ENCODE data around the gene NRG2.

Gene NRG2

DNA sequence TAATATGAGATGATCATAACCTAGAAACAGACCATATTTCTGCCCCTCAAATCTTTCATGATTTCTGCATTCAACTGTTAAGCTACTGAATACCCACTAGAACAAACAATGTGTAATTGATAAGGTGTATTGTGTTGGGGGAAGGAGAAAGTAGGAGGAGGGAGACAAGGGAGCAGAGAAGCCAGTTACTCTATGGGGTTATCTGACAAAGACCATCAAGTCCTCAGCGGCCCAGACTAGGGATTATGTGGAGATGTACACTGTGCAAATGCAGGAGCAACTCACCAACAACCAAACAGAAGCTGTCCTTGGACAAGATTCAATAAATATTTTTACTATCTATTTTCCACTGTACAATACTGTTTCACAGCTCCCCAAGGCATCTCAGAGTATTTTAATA lies 2.7 kb downstream of the NRG2 start:
- DNase-seq: no peak

DNA sequence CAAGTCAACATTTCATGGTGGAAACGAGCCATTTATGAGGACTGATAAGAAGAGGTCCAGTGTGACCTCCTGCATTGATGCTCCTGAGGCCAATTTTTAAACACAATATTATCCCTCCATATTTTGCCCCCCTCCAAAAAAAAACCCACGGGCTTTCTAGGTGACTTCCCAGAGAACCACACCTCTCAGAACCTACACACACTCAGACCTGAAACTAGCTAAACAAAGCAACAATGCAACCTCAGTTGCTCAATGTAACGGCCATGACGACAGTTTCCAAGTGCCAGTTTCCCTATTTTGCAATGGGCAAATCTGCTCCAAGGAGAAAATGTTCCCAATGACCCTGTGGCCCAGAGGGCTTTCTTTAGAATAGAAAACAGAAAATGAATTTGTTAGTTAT lies 3.5 kb downstream of the NRG2 start:
- DNase-seq: no peak

DNA sequence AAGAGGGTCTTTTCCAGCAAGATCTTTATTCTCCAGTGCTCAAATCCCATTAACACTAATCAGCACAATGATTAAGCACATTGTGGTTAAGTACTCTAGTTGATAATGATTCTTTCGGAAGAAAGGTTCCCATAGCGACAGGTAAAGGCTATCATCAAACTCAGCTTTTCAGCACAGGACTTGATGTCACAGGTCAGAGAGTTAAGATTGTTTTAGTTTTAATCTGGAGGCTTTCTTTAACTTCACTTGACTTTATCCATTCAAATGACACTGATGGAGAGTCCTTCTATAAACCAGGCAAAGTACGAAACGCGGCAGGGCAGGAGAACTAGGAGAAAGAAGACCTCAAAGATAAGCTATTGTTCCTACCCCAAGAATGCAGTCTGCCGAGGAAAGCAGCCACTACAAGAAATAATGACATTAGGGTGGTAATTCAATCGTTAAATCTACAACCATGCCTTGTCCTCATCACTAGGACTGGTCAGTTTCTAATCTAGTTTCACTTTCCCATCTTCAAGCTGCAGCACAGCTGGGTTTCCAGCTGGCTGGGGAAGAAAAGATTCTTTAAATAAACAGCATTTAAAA lies 4.6 kb downstream of the NRG2 start:
- DNase-seq: no peak

DNA sequence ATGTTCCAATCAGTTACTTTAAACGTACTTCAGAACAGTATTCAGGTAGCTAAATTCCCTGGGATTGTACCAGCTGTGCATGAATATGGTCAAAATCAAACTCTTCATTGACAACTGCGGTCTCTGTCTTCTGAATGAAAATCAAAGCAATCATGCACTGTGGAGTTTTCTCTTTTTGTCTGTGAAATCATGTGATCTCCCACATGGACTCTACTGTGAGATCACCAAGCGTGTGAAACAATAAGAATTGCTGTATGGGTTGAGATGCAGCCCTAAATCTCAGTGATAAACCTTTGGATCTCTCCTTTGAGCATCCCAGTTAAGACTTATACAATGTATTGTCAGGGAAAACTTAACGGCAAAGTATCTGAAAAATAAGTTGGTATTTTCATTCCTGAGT lies 6.1 kb downstream of the NRG2 start:
- DNase-seq: no peak

DNA sequence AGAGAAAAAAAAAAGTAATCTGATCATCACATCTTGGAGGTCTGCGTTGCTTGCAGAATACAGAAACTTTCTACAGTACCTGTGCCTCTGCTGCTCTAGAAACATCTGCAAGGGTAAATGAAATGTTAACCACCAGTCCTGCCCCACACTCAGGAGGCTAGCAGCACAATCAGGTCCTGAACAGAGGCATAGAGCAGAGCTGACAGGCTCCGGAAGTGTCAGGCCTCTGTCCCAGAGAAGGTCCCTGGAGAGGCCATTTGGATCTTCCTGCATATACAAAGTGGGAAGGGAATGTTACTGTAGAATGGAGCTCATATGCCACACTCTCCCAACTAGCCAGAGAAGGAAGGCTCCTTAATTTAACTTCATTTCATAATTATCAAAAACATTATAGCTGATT lies 7.2 kb downstream of the NRG2 start:
- DNase-seq: no peak

DNA sequence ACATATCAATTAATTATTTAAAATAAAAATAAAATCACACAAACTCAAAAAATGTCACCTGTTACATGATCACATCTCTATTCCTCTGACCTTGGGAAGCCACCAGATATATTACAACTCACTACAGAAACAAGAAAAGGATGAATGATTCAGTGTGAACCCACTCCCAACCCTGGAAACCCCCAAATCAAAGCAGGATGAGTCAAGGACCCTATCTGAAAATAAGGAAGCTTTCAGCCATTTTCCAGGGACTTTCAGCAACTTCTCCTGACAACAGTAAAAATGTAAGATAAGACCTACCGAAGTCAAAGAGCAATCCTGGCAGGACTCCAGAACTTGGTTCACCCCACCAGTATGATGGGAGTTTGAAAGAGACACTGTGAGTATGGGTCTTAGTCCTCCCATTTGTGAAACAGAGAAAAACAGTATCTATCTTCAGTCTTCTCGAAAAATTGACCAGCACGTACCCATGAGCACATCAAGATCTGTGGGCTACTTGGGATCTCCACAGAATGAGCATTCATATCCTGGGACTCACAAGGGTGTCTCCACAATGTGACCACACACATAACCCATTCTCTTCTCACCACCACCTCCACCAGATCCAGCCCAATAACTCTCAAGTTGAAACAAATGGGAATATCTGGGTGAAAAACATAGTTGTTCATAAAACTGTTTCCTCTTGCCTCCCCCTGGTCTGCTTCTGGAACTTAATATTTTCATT lies 9.9 kb downstream of the NRG2 start:
- no peak for DNase-seq

DNA sequence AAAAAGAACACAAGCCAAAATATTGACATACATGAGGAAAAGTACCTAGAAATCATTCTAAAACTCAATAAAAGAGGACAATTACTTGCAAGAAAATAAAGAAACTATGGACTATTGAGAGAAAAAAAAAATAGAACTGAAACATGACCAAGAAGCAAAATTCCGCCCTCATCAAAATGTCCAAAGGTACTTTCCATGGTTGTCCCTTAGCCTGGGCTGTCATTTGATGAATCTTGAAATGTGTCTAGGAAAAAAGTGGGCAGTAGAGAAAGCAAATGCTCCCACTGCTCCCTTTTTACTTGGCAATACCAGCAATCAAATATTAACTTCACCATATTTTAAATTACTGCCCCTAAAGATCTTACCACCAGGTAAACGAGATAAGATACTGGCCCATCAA lies 10.8 kb downstream of the NRG2 start:
- no peak for DNase-seq

DNA sequence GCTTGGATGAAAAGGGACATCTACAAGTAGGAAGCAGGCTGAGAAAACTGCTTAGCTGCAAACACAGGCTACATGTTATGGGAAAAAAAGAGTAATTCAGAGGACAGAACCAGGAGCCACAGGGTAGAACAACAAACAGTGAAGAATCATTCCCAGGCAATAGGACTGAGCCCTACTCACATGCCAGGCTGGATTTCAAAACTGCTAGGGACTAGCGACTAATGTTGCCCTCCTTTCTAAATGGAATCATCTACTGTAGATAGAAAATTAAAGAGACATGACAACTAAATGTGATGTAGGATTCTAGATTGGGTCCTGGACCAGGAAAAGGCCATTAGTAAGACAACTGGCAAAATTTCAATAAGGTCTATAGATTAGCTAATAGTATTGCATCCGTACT lies 15.3 kb downstream of the NRG2 start:
- DNase-seq: no peak

DNA sequence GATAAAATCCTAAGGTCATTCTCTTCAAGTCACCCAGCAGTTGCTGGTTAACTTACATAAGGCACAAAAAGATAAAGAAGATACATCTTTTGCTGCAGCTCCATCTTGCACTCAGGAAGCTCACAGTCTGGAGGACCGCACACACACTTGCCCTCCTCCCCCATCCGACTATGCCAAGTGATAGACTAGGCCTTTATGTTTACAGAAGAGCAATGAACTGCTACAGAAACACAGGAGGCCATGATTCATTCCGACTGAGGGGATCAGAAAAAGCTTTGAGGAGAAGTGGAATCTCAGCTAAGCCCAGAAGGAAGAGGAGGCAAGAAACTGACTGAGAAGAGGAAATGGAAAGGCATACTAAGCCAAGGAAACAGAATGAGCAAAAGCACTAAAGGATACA lies 17.4 kb downstream of the NRG2 start:
- DNase-seq: no peak

DNA sequence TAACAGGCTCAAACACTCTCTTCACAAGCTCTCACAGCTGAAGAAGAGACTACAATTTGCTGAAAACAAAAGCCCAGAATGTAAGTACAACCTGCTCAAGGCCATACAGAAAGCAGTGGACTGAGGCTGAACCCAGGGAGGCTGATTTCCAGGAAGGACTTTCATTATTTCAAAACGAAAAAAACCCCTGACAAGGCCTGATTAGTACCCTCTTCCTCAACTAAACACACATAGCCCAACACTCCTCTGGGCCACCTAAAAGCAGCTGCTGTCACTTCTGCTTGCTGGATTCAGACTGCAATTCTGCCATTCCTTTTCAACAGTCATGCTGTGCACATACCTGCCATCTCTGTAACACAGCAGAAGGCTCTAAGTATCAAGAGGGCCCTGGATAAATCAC lies 18.2 kb downstream of the NRG2 start:
- no peak for DNase-seq

DNA sequence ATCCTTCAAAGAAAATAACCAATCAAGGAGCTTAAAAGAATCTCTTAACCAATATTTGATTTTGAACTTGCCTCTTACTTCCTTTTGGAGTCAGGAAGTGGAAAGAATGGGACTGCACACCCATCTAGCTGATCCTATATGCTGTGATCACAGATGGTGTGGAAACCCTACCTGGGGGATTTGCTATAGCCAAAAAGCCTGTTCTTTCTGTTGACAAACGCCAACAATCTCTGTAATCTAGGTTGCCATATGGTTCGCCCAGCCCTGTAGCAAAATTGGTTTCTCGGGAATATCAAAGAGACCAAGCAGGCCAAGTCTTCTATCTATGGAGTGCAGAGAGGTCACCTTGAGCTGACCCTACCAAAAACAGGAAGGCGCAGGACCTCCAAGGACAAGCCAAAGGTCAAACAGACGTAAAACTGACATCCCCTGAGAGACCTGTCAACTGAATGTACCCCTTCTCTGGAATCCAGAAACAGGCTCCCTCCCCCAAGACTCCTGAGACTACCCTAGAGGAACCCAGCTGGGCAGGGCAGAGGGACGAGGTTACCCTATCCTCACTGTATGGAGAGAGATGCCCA lies 19.4 kb downstream of the NRG2 start:
- no peak for DNase-seq

DNA sequence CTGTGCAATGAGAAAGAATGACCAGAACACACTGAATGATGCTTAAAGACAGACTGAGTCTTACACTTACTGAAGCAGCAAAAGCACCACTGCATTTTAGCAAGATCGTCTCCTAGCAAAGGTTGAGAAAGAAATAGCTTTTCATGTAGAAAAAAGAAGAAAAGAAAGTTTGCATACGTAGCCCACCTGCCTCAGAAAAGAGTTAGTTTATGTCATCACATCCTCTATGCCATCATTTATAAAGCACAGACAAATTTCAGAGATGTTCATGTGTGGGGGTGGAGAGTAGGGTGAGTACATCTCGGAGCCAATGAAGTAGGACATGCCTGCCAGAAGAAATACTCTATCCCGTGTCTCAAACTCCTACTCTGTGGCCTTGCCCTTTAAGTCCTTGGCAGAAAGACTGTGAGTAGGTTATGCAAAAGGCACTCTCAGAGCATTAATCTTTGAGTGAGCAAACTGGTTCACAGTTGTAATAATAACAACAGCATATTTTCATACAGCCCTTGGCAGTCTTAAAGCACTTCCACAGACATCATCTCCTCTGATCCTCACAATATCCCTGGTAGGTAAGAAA lies 22.4 kb downstream of the NRG2 start:
- no peak for DNase-seq

DNA sequence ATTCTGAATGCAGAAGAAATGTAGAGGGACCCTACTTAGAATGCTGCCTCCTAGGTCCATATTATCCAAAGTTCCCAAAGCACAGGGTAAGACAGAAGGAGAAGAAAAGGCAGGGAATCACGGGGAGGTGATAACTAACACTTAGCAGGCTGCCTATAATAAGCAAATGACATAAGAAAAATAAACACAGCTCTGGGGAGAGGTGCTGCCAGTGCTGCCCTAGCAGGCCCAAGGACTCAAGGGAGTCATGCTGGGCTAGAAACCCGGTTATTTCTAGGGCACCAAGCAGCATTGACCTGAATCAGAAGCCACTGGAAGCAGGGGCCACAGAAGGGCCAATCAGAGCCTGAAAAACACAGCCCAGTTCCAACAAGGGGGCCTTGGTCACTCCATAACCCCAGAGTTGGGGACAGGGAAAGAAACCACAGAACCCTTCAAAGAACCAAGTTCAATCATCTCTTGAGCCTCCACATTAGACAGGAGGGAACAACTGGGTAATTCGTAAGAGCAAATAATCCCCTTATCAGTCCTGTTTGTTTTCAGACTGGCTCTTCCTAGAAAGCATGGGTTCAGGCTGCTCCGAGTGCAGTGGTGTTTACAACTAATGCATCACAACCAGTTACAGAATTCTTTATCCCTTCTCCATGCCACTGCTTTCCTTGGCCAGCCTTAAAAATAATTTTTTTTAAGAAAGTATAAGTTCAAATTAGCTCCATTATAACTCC lies 24.0 kb downstream of the NRG2 start:
- no peak for DNase-seq

DNA sequence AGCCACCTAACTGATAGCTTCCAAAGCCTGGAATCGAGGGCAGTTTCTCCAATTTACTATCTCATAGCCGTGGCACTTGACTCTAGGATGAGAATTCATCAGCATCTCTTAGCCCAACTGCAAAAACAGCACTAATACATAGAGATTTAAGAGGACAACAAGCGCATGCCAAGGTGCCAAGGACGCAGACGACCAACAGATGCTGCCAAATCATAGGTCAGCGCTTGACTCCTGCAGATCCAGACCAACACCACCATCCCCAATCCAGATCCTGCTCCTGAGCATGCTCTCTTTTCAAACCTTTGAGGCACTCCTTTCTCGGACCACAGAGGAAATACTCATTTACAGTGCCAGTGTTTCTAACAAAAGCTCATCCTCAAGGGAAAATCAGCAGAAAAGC lies 24.6 kb downstream of the NRG2 start:
- DNase-seq: no peak

DNA sequence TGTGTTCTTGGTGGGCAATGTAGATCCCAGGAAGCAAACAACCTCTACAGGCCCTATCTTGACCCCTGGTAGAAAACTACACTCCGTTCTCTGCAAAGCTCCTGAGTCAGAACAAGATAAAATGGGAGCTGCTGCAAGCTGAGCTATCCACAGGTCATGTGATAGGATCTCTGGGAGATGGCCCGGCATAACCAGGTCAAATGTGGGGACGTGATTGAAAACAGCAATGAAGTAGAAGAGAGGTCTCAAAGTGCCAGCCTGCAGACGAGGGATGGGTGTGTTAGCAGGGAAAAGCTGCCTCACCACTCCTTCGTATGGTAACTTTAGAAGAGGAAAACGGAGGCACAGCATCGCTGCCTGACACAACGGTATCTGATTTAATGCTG lies 25.0 kb downstream of the NRG2 start:
- DNase-seq: no peak

DNA sequence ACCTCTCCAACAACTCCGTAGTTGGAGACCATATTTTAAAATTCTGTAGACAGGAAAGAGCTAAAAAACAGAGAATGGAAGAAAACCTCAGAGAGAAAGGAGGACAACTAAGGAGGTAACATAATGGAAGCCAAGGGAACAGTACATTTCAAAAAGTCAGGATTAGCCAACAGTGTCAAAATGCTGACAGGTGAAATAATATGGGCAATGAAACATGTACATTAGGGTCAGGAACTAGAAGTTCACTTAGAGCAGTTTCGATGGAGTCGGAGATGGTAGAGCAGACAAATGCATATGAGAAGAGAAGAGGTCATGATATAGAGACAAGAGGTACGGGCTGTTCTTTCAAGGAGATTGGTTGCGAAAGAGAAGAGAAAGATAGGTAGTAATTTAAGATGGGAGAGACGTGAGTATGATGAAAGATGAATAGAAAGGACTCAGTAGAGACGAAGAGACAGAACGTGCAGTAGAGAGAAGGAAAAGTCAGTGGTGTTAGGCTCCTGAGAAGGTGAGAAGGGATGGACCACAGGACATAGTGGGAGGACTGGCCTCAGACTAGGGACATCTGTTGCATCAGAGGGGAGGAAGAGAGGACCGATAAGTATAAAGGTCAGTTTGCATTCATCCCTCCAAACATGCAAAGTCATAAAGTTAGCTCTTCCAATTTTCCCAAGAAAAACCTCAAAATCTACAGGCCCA lies 25.6 kb downstream of the NRG2 start:
- DNase-seq: no peak

DNA sequence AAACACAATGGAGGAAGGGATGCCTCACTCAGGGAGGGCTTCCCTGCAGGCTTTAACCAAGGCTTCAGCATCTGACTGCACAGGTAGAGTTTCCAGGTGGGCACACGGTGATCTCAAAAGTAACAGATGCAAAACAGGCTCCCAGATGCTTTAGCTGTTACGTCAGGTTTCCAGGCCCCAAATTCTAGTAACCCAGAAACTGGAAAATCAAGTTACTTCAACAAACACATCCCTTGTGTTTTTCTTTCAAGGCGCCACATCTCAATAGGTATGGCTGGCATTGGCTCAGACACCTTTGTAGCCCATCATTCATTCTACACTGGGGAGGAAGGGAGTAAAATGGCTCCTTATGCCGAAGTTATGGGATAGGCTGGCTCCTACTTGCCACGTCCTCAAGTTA lies 27.4 kb downstream of the NRG2 start:
- no peak for DNase-seq

DNA sequence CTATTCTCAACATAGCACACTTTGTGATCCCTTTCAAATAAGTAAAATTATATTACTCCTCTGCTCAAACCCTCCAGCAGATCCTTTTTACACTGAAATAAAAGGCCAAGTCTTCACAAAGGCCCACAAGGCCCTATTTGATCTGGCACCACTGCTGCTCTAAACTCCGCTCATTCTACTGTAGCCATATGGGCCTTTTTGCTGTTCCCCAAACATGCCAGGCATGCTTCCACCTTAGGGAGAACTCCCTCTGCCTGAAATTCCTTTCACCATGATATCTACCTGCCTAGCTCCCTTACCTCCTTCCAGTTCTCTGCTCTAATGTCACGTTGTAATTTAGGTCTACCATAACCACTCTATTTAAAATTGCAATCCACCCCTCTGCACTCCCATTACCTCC lies 28.3 kb downstream of the NRG2 start:
- no peak for DNase-seq

DNA sequence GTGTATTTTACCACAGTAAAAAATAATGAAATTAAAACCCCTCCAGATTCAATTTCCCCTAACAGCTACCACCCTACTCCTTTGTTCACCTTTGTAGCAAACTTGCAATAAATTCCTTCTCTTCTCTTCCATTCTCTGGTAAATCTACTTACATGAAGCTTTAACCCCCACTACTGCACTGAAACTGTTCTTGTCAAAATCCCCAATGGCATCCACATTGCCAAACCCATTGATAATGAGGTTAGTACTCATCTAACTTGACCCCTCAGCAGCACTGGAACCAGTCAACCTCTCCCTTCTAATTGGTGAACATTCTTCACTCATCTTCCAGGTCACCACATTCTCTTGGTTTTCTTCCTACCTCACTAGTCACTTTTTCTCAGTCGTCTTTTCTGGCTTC lies 29.6 kb downstream of the NRG2 start:
- DNase-seq: no peak

DNA sequence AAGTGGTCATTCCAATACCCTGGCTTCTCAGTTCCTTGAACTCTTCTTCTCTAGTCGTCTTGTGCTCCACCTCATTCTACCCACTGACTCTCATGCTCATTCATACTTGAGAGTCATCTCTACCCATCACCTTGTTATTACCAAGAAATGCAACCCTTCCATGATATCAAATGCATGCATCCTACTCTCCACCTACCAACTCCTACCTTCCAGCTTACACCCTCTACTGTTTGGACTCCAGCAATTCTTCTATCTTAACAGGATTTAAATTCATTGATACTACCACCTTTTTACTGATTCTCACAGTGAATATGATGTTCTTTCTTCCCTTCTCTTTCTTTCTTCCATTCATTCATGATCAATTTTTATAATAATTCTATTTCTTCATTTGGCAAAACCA lies 30.7 kb downstream of the NRG2 start:
- DNase-seq: no peak

DNA sequence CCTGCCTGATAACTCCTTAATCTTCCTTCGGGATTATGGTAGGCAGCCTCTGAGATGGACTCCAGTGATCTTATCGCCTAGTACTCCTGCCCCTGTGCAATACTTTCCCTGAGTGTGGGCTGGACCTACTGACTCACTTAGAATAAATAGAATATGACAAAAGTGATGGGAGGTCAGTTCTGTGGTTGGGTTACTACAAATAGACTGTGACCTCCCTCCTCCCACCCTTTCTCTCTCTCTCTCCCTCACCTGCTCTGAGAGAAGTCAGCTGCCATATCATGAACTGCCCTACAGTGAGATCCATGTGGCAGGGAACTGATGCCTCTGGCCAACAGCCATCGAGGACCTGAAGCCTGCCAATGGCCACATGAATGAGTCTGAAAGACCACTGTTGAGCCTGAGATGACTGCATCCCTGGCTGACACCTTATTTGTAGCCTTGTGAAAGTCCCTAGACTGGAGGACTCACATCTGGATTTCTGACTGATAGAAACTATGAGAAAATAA lies 31.7 kb downstream of the NRG2 start:
- no peak for DNase-seq

DNA sequence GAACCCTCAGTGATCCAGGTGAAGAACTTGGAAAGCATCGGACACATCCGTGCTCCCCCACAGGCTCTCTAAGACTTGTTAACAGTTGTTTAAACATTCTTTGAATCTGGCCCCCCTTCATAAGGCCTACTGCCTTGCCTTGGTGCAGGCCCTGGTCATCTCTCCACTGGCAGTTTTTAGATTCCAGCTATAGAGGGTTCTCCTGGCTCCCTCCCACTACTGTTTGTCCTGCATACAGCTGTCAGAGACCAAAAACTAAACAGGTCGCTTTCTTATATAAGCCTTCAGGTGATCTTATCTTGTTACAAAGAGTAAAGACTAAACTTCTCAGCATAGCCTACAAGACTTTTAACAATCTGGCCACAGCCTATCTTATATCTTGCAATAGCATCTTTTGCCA lies 32.3 kb downstream of the NRG2 start:
- DNase-seq: no peak

DNA sequence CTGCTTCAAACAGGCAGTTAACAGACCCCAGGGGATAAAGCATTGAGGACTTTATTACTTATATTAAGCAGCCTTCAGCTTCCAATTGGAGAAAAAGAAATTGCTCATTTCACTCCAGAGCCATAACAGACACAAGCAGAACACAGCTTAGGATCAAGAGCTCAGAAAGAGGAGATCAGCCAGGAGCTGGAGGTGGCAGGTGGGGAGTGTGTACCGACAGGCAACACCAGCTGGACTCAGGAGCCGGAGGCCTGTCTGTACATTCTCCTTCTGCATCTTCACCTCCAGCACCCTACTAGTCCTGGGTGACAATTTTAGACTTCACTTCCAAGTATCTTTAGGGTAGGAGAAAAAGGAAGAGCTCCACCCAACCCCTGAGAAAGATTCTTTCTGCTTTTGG lies 35.8 kb downstream of the NRG2 start:
- DNase-seq: no peak

Measured in cortex of kidney (tissue), 1 donor.